ENCODE results near the gene METTL25.

METTL25 gene

DNA sequence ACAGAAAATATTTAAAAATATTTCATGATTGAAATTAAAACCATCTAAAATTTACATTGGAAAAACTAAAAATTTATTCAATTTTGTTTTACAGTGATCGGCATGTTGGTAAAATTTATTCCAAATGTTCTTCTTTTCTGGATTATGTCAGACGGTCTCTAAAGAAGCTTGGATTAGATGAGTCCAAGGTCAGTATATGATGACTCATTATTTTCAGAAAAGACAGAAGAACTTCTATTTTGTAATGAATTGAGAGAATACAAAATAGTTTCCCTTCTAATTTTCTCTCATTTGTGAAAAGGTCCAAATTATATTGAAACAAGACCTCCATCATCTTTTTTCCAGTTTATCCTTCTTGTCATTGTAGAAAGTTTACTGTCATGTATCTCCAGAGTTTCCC lies 98.3 kb downstream of the METTL25 start:
- TF ChIP-seq, protein P1, sequence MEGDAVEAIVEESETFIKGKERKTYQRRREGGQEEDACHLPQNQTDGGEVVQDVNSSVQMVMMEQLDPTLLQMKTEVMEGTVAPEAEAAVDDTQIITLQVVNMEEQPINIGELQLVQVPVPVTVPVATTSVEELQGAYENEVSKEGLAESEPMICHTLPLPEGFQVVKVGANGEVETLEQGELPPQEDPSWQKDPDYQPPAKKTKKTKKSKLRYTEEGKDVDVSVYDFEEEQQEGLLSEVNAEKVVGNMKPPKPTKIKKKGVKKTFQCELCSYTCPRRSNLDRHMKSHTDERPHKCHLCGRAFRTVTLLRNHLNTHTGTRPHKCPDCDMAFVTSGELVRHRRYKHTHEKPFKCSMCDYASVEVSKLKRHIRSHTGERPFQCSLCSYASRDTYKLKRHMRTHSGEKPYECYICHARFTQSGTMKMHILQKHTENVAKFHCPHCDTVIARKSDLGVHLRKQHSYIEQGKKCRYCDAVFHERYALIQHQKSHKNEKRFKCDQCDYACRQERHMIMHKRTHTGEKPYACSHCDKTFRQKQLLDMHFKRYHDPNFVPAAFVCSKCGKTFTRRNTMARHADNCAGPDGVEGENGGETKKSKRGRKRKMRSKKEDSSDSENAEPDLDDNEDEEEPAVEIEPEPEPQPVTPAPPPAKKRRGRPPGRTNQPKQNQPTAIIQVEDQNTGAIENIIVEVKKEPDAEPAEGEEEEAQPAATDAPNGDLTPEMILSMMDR (IDR thresholded peaks at IDR 0.05; ENCODE audit: unreplicated experiment in 3 of 3) = no peak
- no peak overlapping the region for H3K4me3 Mint-ChIP-seq
- no peak overlapping the region for H3K27ac Mint-ChIP-seq
- H3K9me3 Mint-ChIP-seq = no peaks in the 10 kb centered on the region
- H3K4me1 Mint-ChIP-seq = no peaks in the 10 kb centered on the region
- H3K36me3 Mint-ChIP-seq (ENCODE audit: low read depth) = peaks cover 9% of the 10 kb centered on the region
- H3K27me3 Mint-ChIP-seq (ENCODE audit: low read depth) = no peaks in the 10 kb centered on the region

DNA sequence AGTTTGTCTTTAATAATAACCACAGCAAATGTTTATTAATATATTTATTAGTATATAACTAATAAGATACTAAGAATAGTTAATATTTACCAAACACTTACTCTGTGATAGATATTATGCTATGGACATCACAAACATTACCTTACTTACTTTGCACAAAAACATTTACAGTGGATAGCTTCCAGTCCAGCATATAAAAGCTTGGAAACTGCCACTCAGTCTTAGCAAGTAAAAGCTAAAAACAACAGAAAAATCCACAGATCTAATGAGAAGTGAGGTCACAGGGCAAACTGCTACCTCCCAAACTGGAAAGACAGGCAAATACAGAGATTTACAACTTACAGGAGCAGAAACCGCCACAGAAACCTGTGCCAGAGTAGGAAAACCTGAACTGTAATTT lies 99.8 kb downstream of the METTL25 start:
- Mint-ChIP-seq H3K9me3 (no peaks in the 10 kb centered on the region), H3K4me3 (no peak overlapping the region), H3K27ac (peak overlapping the region; percentile 40 to 68 (median 44))

DNA sequence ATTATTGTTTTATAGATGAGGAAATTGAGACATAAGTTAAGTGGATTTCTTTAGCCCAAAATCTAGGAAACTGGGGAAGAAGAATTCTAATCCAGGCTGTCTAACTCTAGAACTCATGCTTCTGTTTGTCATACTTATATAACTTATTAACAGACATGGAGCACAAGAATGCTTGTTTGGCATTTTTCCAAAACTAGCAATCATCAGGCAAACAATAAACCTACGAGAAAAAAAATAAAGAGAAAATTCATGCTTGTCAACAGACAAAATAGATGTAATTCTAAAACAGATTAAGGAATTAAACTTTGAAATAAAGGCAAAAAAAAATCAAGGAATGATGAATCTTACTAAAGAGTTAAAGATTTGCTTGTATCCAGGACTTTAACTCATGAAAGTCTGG lies 103.1 kb downstream of the METTL25 start:
- no peak overlapping the region for H3K4me3 Mint-ChIP-seq
- peaks cover 3% of the 10 kb centered on the region for H3K9me3 Mint-ChIP-seq
- H3K36me3 Mint-ChIP-seq (ENCODE audit: low read depth) = peaks cover 11% of the 10 kb centered on the region
- H3K27me3 Mint-ChIP-seq (ENCODE audit: low read depth) = no peaks in the 10 kb centered on the region
- TF ChIP-seq, protein P1 (IDR thresholded peaks at IDR 0.05; ENCODE audit: unreplicated experiment in 3 of 3) = no peak
- H3K4me1 Mint-ChIP-seq = no peaks in the 10 kb centered on the region
- peak overlapping the region in 2 of 3 experiments; percentile 84 to 89 for H3K27ac Mint-ChIP-seq

More for the DNA sequence above, 99.8 kb downstream of the METTL25 start:
- no peaks in the 10 kb centered on the region for H3K4me1 Mint-ChIP-seq
- H3K36me3 Mint-ChIP-seq (ENCODE audit: low read depth) = peaks cover 10% of the 10 kb centered on the region
- no peaks in the 10 kb centered on the region for H3K27me3 Mint-ChIP-seq (ENCODE audit: low read depth)
- TF ChIP-seq, protein P1 (IDR thresholded peaks at IDR 0.05; ENCODE audit: unreplicated experiment in 3 of 3) = no peak

DNA sequence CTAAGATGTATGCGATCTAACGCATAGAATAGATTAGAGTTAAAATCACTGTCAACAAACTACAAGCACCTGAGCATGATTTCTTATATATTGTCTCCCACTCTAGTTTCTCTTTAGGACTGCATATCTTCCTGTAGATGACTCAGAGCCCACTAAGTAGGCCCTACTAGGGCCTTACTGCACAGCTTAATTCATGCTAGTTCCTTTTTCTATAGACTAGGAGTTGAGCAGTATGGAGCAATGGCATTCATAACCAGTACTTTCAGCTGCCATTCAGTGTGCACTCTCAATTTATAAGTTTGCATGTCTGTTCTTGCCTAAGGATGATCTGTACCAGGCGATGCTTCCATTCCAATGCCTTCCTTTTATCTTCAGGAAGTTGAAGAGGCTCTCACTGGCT lies 103.5 kb downstream of the METTL25 start:
- Mint-ChIP-seq H3K36me3 (ENCODE audit: low read depth) (peaks cover 11% of the 10 kb centered on the region), H3K27ac (peak overlapping the region in 1 of 3 experiments; percentile 84), H3K27me3 (ENCODE audit: low read depth) (no peaks in the 10 kb centered on the region), H3K4me1 (no peaks in the 10 kb centered on the region), H3K9me3 (peaks cover 3% of the 10 kb centered on the region), H3K4me3 (no peak overlapping the region)
- TF ChIP-seq, protein P1 (IDR thresholded peaks at IDR 0.05; ENCODE audit: unreplicated experiment in 3 of 3) = no peak

DNA sequence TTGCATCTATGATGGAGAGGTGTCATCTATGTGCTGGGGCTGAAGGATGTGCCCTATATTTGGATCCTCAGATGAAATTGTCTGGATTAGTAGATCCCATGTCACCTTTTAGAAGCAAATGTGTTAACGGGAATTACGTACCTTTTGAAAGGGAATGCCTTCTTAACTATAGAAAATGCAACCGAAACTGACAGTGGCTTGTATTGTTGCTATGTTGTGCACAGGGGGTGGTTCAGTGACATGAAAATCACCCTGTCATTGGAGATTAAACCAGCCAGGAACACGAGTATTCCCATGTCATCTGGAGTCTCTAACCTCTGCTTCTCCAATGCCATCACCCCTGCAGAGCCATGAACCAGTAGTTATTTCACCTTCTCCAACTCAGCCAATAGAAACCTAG lies 110.2 kb downstream of the METTL25 start:
- Mint-ChIP-seq H3K27me3 (ENCODE audit: low read depth) (no peaks in the 10 kb centered on the region), H3K36me3 (ENCODE audit: low read depth) (peaks cover 20% of the 10 kb centered on the region), H3K9me3 (peaks cover 12% of the 10 kb centered on the region), H3K4me1 (no peaks in the 10 kb centered on the region), H3K27ac (no peak overlapping the region), H3K4me3 (no peak overlapping the region)
- TF ChIP-seq, protein P1 (IDR thresholded peaks at IDR 0.05; ENCODE audit: unreplicated experiment in 3 of 3) = no peak

DNA sequence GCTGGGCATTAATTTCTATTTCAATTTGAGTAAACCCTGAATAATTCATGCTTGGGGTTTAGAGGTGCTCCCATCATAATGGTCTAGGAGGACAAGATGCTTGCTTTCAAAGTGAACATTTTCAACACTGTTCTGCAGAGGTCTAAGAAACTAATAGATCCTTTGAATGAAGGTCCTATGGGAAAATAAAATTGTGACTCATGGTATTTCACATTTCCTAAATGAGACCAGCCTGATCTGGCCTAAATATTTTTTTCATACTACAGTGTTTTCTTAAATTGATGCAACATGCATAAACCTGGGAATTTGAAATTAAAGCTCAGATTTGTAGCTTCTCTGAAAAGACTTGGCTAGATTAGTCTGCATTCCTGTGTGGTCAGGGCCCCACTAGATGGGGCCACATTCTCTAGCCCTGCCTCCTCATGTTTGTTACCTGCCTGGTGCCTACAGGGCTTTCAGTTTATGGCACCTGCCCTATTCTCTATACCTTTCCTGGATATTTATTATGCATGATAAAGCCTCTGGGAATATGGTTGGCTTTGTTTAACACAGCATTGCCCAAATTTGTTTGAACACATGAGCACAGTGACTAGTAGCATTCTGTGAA lies 112.7 kb downstream of the METTL25 start:
- peaks cover 9% of the 10 kb centered on the region for H3K9me3 Mint-ChIP-seq
- no peak overlapping the region for H3K4me3 Mint-ChIP-seq
- no peaks in the 10 kb centered on the region for H3K4me1 Mint-ChIP-seq
- TF ChIP-seq, protein P1 (IDR thresholded peaks at IDR 0.05; ENCODE audit: unreplicated experiment in 3 of 3) = no peak
- no peaks in the 10 kb centered on the region for H3K27me3 Mint-ChIP-seq (ENCODE audit: low read depth)
- H3K36me3 Mint-ChIP-seq (ENCODE audit: low read depth) = peaks cover 24% of the 10 kb centered on the region
- H3K27ac Mint-ChIP-seq = no peak overlapping the region
